EL (cell line): ENCODE results near the gene CPD.
"Not testable (repeated sequence)": the region's sequence is repeated elsewhere in the genome, so short reads cannot be mapped to it uniquely, and the experiment has no call there.

ENCODE experiments used
- DNase-seq: peaks from one replicate; pipeline ENCODE4 v3.0.0-alpha.2; 2016

The CPD gene

DNA sequence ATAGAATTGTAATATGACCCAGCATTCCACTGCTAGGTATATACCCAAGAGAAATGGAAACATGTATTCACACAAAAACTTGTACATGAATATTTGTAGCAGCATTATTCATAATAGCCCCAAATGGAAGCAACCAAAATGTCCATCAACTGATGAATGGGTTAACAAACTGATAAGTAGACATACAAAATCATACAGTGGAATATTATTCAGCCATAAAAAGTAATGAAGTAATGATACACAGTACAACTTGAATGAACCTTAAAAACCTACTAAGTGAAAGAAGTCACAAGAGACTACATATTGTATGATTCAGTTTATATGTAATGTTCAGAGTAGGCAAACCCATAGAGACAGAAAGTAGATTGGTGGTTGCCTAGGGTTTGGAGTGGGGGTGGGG, 58.0 kb downstream of the CPD start:
- DNase-seq, result no peak

DNA sequence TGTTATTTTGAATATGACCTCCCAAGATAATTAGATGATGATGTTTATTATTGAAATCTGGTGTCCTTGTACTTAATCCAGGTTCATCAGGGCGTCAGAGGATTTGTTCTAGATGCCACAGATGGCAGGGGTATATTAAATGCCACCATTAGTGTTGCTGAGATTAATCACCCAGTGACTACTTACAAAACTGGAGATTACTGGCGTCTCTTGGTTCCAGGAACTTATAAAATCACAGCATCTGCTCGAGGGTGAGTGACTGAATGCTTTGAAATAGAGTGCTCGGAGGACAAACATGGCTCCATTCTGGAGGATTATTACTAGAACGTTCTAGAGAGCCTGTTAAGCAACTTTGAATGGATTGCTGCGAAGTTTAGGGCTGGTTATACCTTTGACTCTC, 65.0 kb downstream of the CPD start:
- no peak for DNase-seq

DNA sequence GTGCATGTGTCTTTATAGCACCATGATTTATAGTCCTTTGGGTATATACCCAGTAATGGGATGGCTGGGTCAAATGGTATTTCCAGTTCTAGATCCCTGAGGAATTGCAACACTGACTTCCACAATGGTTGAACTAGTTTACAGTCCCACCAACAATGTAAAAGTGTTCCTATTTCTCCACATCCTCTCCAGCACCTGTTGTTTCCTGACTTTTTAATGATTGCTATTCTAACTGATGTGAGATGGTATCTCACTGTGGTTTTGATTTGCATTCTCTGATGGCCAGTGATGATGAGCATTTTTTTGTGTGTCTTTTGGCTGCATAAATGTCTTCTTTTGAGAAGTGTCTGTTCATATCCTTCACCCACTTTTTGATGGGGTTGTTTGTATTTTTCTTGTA, 67.9 kb downstream of the CPD start:
- not testable (repeated sequence) for DNase-seq

DNA sequence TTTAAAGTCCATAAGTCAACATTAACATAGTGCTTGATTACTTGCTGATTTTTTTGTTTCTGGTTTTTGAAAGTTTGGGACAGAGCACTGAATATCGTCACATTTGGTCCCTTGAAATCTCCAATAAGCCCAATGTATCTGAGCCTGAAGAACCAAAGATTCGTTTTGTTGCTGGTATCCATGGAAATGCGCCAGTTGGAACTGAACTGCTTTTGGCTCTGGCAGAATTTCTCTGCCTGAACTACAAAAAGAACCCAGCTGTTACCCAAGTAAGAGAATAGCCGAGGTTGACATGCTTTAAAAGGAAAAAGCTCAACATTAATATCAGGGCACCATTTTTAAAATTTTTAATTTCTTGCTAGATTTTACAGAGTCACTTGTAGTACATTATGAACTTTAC, 70.8 kb downstream of the CPD start:
- DNase-seq, result no peak

DNA sequence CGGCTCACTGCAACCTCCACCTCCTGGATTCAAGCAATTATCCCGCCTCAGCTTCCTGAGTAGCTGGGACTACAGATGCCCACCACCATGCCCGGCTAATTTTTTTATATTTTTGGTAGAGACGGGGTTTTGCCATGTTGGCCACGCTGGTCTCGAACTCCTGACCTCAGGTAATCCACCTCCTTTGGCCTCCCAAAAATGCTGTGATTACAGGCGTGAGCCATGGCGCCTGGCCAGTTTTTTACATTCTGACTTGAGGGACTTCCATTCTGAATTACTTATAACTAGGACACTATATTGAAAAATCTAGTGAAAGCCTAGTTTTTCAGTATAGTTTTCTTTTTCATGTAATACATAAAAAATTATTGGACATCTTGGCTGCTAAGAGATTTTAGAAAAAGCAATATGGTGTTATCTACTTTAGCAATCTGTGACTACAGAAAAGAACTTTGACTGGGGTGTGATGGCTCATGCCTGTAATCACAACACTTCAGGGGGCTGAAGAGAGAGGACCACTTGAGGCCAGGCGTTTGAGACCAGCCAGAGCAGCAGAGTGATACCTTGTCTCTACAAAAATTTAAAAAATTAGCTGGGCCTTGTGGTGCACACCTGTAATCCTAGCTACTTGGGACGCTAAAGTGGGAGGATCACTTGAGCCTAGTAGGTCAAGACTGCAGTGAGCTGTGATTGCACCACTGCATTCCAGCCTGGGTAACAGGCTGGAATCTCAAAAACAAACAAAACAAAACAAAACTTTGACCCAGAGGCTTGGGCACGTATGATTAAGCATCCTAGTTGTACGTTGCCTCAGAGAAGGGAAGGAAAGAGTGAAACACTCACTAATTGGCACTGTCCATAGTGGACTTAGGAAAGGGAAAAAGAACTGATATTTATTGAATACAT, 71.6 kb downstream of the CPD start:
- DNase-seq, result peak; percentile 64

DNA sequence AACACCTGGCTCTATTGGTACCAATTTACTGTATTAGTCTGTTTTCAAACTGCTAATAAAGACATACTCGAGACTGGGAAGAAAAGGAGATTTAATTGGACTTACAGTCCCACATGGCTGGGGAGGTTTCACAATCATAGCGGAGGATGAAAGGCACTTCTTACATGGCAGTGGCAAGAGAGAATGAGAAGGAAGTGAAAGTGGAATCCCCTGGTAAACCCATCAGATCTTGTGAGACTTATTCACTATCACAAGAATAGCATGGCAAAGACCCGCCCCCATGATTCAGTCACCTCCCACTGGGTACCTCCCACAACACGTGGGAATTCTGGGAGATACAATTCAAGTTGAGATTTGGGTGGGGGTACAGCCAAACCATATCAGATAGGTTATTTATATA, 75.9 kb downstream of the CPD start:
- DNase-seq, result no peak

DNA sequence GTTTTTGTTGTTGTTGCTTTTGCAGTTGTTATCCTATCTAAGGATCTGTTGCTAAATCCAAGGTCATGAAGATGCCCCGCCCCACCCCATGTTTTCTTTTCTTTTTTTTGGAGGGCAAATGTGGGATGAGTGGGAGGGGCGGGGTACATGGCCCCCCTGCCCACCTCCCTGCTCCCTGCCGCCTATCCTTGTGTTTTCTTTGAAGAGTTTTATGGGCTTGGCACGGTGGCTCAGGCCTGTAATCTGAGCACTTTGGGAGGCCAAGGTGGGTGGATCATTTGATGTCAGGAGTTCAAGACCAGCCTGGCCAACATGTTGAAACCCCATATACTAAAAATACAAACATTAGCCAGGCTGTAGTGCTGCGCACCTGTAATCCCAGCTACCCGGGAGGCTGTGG, 79.6 kb downstream of the CPD start:
- DNase-seq, result no peak

DNA sequence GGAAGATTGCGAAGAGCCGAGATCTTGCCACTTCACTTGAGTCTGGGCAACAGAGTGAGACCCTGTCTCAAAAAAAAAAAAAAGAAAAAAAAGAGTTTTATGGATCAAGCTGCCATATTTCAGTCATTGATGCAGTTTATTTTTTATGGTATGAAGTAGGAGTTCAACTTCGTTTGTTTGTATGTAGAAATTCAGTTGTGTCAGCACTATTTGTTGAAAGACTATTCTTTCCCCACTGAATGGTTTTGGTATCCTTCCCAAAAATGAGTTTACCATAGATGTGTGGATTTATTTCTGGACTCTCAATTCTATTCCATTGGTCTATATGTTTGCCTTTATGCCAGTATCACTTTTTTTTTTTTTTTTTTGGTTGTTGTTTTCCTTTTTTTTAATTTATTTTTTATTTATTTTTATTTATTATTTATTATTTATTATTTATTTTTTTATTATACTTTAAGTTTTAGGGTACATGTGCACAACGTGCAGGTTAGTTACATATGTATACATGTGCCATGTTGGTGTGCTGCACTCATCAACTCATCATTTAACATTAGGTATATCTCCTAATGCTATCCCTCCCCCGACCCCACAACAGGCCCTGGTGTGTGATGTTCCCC, 80.2 kb downstream of the CPD start:
- DNase-seq, result not testable (repeated sequence)

DNA sequence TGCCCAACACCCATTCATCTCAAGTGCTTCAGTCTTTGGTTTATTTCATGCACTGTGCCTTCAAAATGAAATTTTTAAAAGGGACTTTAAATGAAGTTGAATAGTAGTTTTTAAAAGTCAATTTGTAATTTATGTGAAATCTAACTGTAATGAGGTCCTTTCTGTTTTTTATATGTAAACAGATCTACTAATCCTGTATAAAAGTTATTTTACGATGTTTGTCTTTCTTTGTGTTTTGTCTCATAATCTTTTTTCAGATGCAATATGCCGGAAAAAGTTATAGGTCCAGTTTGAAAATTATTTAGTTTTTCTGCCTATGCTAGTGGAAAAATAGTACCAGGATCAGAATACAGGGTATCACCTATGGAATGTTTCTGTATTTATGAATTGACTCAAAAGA, 89.7 kb downstream of the CPD start:
- no peak for DNase-seq

DNA sequence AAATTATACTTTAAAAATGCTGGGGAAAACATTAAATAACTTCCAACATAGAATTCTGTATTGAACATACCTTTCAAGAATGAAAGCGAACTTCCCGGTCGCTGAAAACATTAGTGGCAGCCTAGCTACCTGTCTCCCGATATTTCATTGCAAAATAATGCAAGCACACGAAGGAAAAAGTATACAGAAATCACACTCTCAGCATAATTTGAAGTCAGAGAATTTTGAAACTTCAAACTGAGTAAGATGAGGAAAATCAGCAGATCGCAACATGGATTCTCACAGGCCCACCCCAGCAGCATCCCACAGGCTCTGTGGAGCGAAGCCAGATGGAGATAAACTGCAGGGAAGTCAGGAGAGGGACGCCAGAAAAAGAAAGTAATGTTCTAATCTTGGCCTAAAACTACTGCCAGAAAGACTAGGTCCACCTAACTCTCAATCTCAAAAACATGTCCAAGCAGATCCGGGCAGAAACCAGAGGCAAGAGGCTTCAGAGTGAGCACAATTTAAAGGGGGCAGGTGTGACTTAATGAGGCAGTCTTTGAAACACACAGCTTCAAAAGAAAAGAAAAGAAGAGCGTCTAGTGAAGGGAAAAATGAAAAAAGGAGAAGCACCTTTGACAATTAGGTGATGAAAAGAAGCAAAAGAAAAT, 93.6 kb downstream of the CPD start:
- DNase-seq, result peak; percentile 4

DNA sequence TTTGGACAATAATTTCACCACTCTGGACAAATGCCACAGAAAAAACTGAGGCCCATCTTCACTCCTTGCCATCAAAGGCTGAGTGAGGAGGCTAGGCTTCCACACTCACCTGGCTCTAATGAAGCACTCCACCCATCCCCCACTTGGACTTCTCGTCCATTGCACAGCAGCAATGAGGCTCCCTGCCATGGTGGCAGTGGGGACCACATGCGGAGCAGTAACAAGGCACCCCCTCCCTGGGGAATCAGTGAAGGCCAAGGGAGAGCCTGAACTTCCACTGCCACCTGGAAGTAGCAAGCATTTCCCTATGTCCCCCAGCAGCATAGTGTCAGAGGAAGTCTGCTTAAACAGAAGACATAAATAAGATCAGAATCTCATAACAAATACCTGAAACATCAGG, 96.5 kb downstream of the CPD start:
- no peak for DNase-seq

DNA sequence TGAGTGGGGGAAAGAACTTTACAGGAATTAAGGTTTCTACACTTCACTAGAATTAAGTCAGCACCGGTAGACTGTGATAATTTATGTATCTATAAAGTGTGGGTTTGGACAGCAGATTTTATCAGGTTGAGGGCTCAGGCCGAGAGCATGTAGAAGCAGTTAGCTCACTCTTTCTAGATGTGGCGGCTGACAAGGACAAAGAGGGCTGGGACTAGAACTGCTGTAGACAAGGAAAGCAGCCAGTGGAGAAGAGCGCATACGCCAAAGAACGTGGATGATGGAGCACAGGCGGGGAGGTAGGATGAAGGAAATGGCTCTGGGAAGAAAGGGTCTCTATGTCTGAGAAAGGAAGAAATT, 98.0 kb downstream of the CPD start:
- DNase-seq, result no peak

DNA sequence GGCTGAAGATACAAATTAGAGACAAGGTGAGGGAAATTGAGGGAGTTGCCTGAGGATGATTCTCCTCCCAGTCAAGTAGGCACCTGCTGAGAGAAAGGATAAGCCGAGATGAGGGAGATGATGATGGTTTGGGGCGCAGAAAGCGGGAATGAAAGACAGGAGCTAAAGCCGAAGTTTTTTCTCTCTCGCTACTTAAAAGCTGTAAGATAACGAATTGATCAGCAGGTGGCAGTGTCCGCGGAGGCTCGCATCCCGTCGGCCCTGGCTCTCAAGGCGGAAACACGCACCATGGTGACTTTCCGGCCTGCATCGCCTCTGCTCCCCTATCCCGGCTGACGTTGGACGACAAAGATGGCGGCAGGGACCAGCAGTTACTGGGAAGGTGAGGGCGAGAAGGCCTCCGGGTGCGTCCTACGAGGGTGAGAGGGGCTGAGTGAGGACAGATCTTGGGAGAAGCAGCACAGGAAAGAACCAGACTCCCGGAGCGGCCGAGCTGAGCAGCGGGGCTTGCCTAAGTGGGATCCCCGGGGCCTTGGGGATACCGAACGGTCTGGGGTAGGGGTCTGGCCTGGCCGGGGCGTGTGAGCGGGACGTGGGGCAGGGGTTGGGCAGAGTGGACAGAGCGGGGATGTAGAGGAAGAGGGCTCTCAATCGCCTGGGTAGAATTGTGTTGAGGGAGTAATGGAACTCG, 98.5 kb downstream of the CPD start, which contains the start of gene GOSR1:
Gene GOSR1, plus strand, starts transcription at position 326 of the 691 bp plus-strand sequence. Its CDS starts 26 bp downstream, at position 352.
- DNase-seq, result peak; percentile 96

DNA sequence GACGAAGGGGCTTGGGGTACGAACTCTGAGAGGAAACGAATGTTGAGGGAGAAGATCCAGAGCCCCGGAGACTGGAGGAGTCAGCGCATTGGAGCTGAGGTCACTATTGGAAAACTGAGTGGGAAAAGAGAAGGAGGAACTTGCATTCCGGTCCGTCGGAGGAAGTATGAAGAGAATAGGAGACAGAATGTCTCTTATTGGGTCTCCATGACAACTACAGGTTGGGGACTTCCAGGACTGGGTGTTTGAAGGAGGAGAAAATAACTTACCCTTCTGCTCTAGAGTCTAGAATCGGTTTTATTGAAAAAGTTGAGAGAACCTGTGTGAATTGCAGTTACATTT, 99.0 kb downstream of the CPD start:
- DNase-seq, result peak; percentile 43

DNA sequence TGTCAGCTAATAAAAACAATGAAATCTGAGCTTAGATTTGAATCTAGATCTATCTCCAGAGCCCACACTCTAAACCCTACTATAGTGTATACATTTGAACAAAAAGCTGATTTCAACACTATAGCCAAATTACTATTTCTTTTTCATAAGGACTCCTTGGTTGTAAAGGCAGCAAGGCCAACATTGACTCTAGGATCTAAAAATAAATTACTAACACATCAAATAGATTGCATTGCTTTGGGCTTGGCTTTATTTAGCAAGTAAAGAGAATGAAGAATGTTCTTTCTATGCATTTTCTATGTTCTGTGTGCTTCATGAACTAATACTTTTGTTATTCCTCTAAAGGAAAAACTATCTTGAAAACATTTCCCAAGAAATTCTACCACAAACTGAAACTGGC, 103.8 kb downstream of the CPD start:
- DNase-seq, result no peak

DNA sequence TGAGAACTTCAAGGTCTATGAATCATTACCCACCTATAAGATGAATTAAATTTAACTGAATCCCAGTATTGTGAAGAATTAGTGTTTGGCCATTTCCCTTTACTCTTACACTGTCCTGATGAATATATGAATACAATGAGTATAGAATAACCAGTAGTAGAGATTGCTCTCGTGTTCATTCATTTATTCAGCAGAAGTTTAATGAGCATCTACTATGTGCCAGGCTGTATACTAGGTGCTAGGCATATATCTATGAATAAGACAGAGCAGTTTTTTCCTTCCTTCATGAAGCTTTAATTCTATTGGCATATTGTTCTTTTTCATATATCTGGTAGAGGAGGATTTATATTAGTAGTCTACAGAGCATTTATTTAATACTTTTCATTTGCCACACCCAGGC, 104.4 kb downstream of the CPD start:
- DNase-seq, result no peak

DNA sequence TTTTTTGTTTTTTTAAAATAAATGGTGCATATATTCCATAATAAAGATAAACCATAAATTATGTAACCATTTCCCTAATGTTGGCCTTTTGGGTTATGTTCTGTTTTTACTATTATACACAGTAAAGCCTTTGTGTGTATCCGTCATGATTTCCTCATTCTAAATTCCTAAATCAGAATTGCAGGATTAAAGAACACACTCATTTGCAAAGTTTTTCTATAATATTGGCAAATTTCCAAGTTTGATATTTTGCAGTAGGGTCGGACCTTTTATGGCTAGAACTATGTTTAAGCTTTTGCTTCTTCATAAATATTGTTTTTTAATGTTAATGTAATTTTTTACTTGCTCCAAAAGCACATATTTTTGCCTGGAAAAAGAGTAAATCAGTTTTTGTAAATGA, 115.1 kb downstream of the CPD start:
- DNase-seq, result no peak

DNA sequence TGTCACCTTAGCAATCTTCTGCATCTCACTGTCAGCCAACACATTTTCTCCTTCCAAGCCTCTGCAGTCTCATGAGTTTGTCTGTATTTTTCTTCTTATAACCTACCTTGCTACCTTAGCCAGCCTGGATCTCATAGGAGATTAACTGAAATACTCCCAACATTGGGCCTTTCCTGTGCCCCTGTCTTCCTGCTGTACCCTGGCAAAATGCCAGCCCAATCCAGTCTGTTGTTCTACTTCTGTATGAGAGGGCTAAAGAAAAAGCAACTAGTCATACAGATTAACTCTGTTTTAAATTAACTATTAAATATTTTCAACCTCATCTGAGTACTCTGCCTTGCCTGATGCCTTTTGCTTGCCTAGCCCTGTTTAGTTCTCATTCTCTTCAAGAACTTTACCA, 116.9 kb downstream of the CPD start:
- peak; percentile 7 for DNase-seq

DNA sequence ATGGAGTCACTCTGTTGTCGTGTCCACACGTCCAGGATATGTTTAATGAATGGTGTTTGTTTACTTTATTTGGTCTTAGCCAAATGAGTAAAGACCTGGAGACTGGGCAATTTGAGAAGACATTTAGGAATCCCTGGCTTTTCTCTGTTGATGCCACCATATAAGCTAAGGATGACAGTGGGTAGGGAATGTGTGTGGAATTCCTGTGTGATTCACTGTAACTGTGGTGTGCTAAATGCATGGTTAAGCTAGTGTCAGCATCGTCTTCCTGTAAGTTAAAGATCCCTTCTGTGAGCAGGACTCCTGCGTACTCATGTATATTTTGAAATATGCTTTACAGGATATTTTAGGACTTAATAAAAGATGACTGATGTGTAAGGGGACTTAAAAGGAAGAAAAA, 124.8 kb downstream of the CPD start:
- DNase-seq, result peak; percentile 62

DNA sequence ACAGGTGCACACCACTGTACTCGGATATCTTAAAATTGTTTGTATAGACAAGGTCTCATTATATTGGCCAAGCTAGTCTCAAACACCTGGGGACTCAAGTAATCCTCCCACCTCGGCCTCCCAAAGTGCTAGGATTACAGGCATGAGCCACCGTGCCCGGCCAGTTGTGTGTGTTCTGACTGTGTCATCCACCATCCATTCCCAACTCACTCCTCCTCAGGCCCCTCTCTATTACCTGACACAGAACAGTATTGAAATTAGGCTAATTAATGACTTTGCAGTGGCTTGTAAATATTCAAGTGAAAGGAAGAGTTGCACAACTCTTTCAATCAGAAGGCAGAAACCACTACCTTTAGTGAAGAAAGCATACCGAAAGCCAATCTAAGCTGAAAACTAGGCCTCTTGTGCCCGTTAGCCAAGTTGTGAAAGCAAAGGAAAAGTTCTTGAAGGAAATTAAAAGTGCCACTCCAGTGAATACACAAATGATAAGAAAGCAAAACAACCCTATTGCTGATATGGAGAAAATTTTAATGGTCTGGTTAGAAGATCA, 127.2 kb downstream of the CPD start:
- no peak for DNase-seq

DNA sequence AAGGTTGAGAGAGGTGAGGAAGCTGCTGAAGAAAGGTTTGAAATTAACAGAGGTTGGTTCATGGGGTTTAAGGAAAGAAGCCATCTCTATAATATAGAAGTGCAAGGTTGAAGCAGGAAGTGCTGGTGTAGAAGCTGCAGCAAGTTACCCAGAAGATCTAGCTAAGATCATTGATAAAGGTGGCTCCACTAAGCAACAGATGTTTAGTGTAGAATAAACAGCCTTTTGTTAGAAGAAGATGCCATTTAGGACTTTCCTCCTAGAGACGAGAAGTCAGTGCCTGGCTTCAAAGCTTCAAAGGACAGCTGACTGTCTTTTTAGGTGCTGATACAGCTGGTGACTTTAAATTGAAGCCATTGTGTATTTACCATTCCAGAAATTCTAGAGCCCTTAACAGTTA, 127.8 kb downstream of the CPD start:
- DNase-seq, result no peak

DNA sequence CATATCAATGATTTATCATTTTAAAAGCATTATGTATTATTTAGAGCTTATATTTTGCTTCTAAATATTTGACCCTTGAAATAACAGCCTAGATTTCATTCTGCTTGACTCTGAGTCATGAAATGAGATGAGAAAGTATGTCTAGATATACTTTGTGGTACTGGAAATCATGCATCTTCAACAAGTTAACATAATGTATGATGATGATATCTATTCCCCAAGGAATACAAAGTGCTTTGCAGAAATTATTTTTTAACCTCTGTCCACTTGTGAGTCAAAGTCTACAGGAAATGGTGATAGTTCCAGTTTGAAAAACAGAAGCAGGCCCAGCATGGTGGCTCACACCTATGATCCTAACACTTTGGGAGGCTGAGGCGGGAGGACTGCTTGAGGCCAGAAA, 134.6 kb downstream of the CPD start:
- no peak for DNase-seq

DNA sequence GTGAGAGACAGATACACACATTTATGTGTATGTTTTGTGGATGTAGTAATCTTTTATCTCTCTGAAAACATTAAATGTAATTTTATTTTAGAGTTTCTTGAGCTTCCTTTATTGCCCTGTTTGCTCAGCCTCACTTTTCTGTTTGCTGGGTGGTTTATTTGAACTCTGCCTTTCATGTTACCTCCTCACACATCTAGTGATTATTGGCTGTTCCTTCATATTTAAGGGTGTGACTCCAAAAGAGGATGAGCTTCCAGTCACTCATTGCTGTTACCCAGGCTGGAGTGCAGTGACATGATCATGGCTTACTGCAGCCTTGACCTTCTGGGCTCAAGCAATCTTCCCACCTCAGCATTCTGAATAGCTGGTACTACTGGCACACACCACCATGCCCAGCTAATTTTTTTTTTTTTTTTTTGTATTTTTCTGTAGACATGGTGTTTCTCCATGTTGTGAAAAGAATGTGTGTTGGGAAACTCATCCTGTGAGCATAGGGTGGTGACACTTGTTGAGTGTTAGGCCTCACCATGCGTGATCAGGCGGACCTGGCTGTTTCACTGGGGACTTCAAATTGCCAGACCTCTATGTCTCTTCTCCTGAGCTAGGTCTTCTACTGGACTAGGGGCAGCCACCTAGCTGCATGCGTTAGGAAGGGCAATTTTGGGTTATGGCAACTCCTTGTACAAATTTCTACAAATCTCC, 136.3 kb downstream of the CPD start:
- no peak for DNase-seq
